ENCODE measurements around the gene TMEFF1.

The TMEFF1 gene

GRCh38 chr9:100540327-100540726 is 67.4 kb downstream of the TMEFF1 start:
- no peak for DNase-seq
- in situ Hi-C loops (cut with HindIII; ENCODE audit: low pct_ligation_motif_present, low pct_unique_long_range_greater_than_20kb, low sequenced_read_pairs), result no loop called here

GRCh38 chr9:100549048-100549447 is 76.1 kb downstream of the TMEFF1 start:
- in situ Hi-C loops (cut with HindIII; ENCODE audit: low pct_ligation_motif_present, low pct_unique_long_range_greater_than_20kb, low sequenced_read_pairs), result no loop called here
- no peak for DNase-seq

- in situ Hi-C loops (cut with HindIII; ENCODE audit: low pct_ligation_motif_present, low pct_unique_long_range_greater_than_20kb, low sequenced_read_pairs), result no loop called here
- DNase-seq, result no peak
These were observed 82.0 kb downstream of the TMEFF1 start for GRCh38 chr9:100554935-100555401.

- in situ Hi-C loops (cut with HindIII; ENCODE audit: low pct_ligation_motif_present, low pct_unique_long_range_greater_than_20kb, low sequenced_read_pairs), result no loop called here
- DNase-seq, result no peak
These were observed 82.5 kb downstream of the TMEFF1 start for GRCh38 chr9:100555471-100555870.

- in situ Hi-C loops (cut with HindIII; ENCODE audit: low pct_ligation_motif_present, low pct_unique_long_range_greater_than_20kb, low sequenced_read_pairs), result no loop called here
These were observed 84.1 kb downstream of the TMEFF1 start for GRCh38 chr9:100557053-100557452.

GRCh38 chr9:100561256-100561655 is 88.3 kb downstream of the TMEFF1 start:
- in situ Hi-C loops (cut with HindIII; ENCODE audit: low pct_ligation_motif_present, low pct_unique_long_range_greater_than_20kb, low sequenced_read_pairs), result no loop called here
- DNase-seq, result no peak

More at GRCh38 chr9:100557053-100557452, 84.1 kb downstream of the TMEFF1 start:
- no peak for DNase-seq

- no peak for DNase-seq
- in situ Hi-C loops (cut with HindIII; ENCODE audit: low pct_ligation_motif_present, low pct_unique_long_range_greater_than_20kb, low sequenced_read_pairs), result no loop called here
These were observed 94.9 kb downstream of the TMEFF1 start for GRCh38 chr9:100567856-100568255.

- no peak for DNase-seq
- in situ Hi-C loops (cut with HindIII; ENCODE audit: low pct_ligation_motif_present, low pct_unique_long_range_greater_than_20kb, low sequenced_read_pairs), result no loop called here
These were observed 100.8 kb downstream of the TMEFF1 start for GRCh38 chr9:100573655-100574260.

GRCh38 chr9:100575006-100575405 is 102.1 kb downstream of the TMEFF1 start:
- in situ Hi-C loops (cut with HindIII; ENCODE audit: low pct_ligation_motif_present, low pct_unique_long_range_greater_than_20kb, low sequenced_read_pairs), result no loop called here

GRCh38 chr9:100575765-100576386 is 102.9 kb downstream of the TMEFF1 start:
- DNase-seq, result peak; percentile 64
- in situ Hi-C loops (cut with HindIII; ENCODE audit: low pct_ligation_motif_present, low pct_unique_long_range_greater_than_20kb, low sequenced_read_pairs), result no loop called here

More at GRCh38 chr9:100575006-100575405, 102.1 kb downstream of the TMEFF1 start:
- DNase-seq, result no peak

GRCh38 chr9:100577776-100578448 is 105.0 kb downstream of the TMEFF1 start, which contains the start of gene CAVIN4:
CAVIN4 (plus strand) TSS chr9:100578079; CDS start chr9:100578144, 65 bp downstream.
- no peak for DNase-seq
- in situ Hi-C loops (cut with HindIII; ENCODE audit: low pct_ligation_motif_present, low pct_unique_long_range_greater_than_20kb, low sequenced_read_pairs), result no loop called here

GRCh38 chr9:100578610-100579009 is 105.7 kb downstream of the TMEFF1 start:
- in situ Hi-C loops (cut with HindIII; ENCODE audit: low pct_ligation_motif_present, low pct_unique_long_range_greater_than_20kb, low sequenced_read_pairs), result no loop called here
- no peak for DNase-seq

GRCh38 chr9:100579665-100580064 is 106.7 kb downstream of the TMEFF1 start:
- in situ Hi-C loops (cut with HindIII; ENCODE audit: low pct_ligation_motif_present, low pct_unique_long_range_greater_than_20kb, low sequenced_read_pairs), result no loop called here
- no peak for DNase-seq

- no peak for DNase-seq
- in situ Hi-C loops (cut with HindIII; ENCODE audit: low pct_ligation_motif_present, low pct_unique_long_range_greater_than_20kb, low sequenced_read_pairs), result no loop called here
These were observed 107.3 kb downstream of the TMEFF1 start for GRCh38 chr9:100580257-100580656.

GRCh38 chr9:100581081-100581480 is 108.1 kb downstream of the TMEFF1 start:
- in situ Hi-C loops (cut with HindIII; ENCODE audit: low pct_ligation_motif_present, low pct_unique_long_range_greater_than_20kb, low sequenced_read_pairs), result no loop called here
- DNase-seq, result no peak

GRCh38 chr9:100581661-100582060 is 108.7 kb downstream of the TMEFF1 start:
- DNase-seq, result no peak
- in situ Hi-C loops (cut with HindIII; ENCODE audit: low pct_ligation_motif_present, low pct_unique_long_range_greater_than_20kb, low sequenced_read_pairs), result no loop called here

GRCh38 chr9:100583014-100583802 is 110.3 kb downstream of the TMEFF1 start:
- in situ Hi-C loops (cut with HindIII; ENCODE audit: low pct_ligation_motif_present, low pct_unique_long_range_greater_than_20kb, low sequenced_read_pairs), result no loop called here

GRCh38 chr9:100584951-100585350 is 112.0 kb downstream of the TMEFF1 start:
- DNase-seq, result no peak
- in situ Hi-C loops (cut with HindIII; ENCODE audit: low pct_ligation_motif_present, low pct_unique_long_range_greater_than_20kb, low sequenced_read_pairs), result no loop called here

More at GRCh38 chr9:100583014-100583802, 110.3 kb downstream of the TMEFF1 start:
- no peak for DNase-seq

GRCh38 chr9:100586093-100586492 is 113.1 kb downstream of the TMEFF1 start:
- no peak for DNase-seq
- in situ Hi-C loops (cut with HindIII; ENCODE audit: low pct_ligation_motif_present, low pct_unique_long_range_greater_than_20kb, low sequenced_read_pairs), result no loop called here

Measured in ACHN (cell line).